SK-N-SH (cell line): Measurements from ENCODE around the gene SMARCA2.
A peak's percentile ranks its signal among the peaks of the same experiment; 100 is the strongest.
"Not testable (repeated sequence)": the region's sequence is repeated elsewhere in the genome, so short reads cannot be mapped to it uniquely, and the experiment has no call there.

ENCODE experiments used
- NFIC ChIP-seq: IDR thresholded peaks from 2 replicates; pipeline ENCODE4 v1.4.0; 2012; ENCODE audit warnings: borderline replicate concordance
- TF ChIP-seq, protein P1 (sequence below): fragments of 200-600 bp; sonication (generic); IDR thresholded peaks from 2 replicates; pipeline ENCODE4 v1.6.1; 2017; ENCODE audit warnings: antibody characterized with exemption, mild to moderate bottlenecking, moderate library complexity

DNA sequence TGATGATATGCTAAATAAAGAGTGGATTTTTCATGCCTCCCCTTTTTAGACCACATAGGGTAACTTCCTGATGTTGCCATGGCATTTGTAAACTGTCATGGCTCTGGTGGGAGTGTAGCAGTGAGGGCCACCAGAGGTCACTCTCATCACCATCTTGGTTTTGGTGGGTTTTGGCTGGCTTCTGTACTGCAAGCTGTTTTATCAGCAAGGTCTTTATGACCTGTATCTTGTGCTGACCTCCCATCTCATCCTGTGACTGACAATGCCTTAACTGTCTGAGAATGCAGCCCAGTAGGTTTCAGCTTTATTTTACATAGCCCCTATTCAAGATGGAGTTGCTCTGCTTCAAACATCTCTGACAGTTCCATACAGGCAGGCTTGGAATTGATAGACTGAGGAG, 131.6 kb downstream of the SMARCA2 start:
- TF ChIP-seq, protein P1, sequence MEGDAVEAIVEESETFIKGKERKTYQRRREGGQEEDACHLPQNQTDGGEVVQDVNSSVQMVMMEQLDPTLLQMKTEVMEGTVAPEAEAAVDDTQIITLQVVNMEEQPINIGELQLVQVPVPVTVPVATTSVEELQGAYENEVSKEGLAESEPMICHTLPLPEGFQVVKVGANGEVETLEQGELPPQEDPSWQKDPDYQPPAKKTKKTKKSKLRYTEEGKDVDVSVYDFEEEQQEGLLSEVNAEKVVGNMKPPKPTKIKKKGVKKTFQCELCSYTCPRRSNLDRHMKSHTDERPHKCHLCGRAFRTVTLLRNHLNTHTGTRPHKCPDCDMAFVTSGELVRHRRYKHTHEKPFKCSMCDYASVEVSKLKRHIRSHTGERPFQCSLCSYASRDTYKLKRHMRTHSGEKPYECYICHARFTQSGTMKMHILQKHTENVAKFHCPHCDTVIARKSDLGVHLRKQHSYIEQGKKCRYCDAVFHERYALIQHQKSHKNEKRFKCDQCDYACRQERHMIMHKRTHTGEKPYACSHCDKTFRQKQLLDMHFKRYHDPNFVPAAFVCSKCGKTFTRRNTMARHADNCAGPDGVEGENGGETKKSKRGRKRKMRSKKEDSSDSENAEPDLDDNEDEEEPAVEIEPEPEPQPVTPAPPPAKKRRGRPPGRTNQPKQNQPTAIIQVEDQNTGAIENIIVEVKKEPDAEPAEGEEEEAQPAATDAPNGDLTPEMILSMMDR = peak; percentile 47
- TF ChIP-seq NFIC = not testable (repeated sequence)
